ENCODE results near the gene VPS33A.
A peak's percentile ranks its signal among the peaks of the same experiment; 100 is the strongest.
"Not testable (repeated sequence)": the region's sequence is repeated elsewhere in the genome, so short reads cannot be mapped to it uniquely, and the experiment has no call there.

Gene VPS33A

DNA sequence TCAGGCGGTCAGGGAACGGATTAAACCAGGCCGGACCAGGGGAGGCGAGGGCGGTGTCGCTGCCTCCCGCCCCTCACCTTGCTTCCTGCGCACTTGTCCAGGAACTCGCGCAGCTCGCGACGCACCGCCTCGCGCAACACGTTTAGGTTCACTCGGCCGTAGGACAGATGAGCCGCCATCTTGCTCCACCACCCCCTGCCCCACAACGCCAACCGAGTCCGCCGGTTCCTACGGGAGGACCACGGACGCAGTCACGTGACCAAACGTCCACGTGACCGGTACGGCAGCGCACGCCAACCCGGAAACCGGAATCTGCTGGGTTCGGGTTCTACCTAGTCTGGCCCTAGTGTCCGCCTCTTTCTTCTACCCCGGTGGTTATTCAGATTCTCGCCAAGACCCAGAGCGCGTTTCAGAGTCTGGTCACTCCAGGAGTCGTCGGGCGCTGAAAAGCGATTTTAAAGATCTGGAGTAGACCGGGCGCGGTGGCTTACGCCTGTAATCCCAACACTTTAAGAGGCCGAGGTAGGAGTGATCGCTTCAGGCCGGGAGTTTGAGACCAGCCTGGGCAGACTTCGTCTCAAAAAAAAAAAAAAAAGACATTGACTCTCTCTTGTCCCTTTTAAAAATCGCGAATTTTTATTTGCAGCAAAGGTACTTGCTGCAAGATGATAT lies at the start of gene VPS33A:
Gene VPS33A, minus strand, starts transcription at position 265 of the 672 bp plus-strand sequence. Its CDS starts 86 bp downstream, at position 179.
- peak; percentile 83 to 85 for DNase-seq (ENCODE audit: low read depth in 2 of 2, low spot score in 1 of 2)

DNA sequence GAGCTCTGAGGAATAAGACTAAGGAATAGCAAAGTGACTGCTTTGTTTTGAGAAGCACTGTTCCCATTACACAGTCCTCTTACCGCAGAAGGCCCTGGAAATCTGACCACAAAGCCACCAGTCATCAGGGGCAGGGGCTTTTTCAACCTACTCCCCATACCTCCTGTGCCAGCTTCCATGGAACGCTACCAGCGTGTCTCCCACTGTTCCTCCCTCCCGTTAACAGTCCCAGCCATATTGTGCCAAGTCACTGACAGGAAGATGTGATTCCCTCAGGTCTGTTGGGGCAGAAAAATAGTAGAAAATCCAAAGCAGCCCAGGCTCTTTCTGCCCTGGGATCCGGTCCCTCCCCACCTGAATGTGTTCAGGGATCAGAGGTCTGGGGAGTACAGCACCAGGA lies 46.6 kb upstream of the VPS33A start:
- no peak for DNase-seq (ENCODE audit: low read depth in 2 of 2, low spot score in 1 of 2)

DNA sequence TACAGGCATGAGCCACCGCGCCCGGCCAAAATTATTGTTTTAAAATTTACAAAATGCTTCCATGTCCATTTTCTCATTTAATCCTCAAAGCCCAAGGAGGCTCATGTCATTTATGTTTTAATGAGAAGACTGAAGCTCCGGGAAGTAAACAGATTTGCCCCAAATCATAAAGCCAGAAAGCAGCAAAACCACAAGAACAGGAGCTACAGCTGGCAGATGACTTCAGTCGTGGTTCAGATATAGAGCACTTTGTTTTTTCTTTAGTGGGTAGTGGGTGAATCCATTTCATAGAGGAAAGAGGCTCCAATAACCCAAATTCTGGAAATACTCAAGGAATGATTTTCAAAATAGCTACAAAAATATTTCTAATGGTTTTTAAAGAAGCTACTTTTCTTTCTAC lies 45.4 kb upstream of the VPS33A start:
- no peak for DNase-seq (ENCODE audit: low read depth in 2 of 2, low spot score in 1 of 2)

DNA sequence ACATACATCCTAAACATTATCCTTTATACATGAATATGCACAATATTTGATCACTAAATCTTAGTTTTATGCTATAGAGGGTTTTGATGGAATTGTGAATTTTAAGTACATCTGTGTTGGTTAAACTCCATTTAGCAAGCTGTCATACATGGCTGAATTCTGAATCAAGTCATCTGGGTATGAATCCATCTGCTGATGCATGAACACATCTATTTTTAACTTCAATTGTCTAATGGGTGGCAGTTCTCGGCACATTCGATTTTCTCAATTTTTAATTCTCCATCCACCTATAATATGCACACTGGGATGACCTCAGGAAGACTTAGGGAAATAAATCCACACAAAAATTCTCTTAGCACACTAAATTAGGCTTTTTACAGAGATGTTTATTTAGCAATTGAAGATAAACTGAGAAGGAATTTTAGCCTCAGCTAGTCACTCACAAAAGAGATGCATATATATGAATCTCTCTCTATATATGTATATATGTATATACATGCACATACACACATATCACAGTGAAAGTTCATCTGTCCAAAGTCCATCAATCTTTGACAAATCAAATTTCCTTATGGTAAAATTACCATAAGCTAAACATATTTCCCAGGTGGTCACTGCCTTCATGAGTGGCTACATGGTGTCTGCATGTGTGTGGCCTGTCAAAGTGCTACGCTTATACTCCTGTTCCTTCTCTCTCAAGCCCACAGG lies 44.5 kb upstream of the VPS33A start:
- DNase-seq (ENCODE audit: low read depth in 2 of 2, low spot score in 1 of 2) = no peak

DNA sequence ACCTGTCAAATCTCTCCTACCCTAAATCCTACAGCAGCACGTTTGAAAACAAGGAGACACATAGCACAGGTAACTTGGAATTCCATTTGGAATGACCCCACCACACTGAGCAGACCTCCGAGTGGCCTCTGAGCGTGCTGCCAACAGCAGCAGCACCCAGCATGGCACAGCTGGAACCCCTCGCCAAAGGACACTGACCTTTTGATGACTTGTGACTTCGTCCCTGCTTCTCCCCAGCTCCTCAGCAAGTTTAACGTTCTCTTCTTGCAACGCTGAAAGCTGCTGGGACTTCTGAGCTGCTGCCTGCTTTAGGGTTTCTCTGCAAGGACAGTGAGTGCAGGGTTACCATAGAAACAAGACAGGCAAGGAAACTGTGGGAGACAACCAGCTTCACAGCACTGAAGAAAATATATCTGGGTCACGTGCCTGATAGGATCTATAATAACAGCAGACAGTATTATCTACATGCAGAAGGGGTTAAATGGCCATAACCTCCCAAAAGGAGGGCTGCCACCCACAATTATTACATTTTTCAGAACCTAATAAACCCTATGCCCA lies 43.3 kb upstream of the VPS33A start:
- no peak for DNase-seq (ENCODE audit: low read depth in 2 of 2, low spot score in 1 of 2)

DNA sequence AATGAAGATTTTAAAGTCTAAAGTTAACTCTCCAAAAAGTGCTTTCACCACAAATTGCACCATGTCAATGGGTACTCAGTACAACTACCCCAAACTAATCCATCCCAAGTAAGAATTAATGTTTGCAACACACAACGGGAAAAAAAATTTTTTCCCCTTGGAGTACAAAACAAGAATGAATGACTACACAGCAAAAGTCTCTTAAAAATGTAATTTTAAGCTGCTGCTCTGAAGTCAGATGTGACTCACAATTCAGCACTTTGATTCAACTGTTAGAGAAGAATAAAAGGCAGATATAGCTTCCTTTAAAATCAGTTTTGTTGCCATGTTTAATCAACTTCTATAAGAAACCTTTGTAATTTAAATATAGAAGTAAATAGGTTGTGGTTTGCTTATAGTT lies 42.5 kb upstream of the VPS33A start:
- no peak for DNase-seq (ENCODE audit: low read depth in 2 of 2, low spot score in 1 of 2)

DNA sequence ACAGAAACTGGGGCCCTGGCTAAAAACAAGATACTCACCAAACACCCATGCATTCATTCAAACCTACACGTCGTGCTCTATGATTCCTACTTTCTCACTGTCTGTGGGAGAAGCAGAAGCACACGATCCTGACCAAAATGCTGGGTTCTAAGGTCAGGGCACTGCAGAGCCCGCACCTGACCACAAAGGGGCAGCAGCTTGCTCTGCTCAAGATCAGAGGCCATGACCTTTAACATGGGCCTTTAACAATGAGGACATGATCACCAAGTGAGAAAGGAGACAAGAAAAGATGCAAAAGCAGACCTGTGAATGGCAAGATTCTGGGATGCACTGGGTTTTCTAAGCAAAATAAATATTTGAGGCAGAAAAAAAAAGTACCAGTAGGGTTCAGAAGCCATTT lies 40.1 kb upstream of the VPS33A start:
- no peak for DNase-seq (ENCODE audit: low read depth in 2 of 2, low spot score in 1 of 2)

DNA sequence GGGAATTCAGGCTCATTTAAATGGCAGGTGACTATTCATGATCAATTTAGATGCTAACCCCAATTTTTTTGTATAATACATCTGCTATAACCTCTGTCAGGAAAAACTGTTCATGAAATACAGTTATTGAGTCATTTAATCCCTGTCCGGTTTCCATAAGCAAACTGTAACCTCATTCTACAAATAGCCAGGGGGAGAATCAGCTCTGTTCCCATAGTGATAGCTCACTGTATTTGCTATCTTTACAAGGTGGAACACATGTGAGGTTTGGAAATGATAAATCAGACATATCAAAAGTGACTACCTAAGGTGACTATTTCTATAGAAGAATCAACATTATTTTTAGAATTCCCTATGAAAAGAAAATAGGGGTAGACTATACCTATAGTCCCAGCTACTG lies 38.6 kb upstream of the VPS33A start:
- DNase-seq (ENCODE audit: low read depth in 2 of 2, low spot score in 1 of 2) = no peak

DNA sequence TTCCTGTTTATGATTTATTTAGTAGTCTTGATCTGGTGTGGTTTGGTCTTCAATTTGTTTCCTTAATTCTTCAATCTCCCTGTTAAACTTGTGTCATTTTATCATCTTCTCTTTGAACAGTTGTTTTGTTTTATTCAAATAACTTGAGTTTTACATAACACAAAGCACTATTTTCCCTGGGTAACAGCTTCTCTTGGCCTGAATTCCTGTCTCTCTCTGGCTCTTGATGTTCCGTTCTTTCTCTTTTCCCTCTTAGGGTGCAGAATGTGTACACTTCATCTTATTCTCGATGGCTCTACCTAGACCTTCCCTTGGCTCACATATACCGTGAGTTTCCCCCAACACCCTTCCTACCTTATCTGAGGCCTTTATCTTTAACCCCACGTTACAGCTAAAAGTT lies 36.8 kb upstream of the VPS33A start:
- no peak for DNase-seq (ENCODE audit: low read depth in 2 of 2, low spot score in 1 of 2)

DNA sequence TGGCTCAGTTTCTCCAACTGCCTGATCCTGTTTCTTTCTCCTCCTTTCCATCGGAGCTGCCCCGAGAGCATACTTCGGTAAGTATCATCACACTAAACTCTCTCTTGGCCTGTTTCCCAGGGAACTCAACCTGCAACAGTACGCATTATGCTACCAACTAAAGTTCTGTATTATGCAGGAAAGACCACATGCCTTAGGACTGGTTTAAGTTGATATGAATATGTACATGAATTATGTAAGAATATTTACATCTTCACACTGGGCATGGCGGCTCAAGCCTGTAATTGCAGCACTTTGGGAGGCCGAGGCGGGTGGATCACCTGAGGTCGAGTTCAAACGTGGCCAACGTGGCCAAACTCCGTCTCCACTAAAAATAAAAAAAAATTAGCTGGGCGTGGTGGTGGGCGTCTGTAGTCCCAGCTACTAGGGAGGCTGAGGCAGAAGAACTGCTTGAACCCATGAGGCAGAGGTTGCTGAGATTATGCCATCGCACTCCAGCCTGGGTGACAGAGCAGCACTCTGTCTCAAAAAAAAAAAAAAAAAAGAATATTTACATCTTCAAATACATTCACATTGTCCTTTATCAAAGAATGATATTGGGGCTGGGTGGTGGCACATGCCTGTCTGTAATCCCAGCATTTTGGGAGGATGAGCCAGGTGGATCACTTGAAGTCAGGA lies 31.9 kb upstream of the VPS33A start:
- no peak for DNase-seq (ENCODE audit: low read depth in 2 of 2, low spot score in 1 of 2)

DNA sequence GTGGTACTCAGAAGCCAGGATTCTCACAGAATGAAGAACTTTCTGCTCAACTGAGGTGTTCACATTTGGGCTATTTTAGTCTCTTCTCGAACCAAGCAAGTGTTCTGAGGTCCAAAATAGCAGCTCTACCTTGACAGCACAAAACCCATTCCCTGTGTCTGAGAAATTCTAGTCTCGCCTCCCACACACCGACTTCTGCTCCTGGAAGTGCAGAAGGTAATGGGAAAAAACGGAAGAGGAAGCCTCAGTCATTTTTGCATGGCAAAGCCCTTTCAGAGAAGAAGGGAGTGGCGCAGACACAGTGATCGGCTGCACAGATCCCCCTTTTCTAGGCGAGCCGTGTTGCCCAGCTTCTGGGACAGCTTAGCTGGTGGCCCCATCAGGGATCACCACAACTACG lies 31.2 kb upstream of the VPS33A start:
- DNase-seq (ENCODE audit: low read depth in 2 of 2, low spot score in 1 of 2) = no peak

DNA sequence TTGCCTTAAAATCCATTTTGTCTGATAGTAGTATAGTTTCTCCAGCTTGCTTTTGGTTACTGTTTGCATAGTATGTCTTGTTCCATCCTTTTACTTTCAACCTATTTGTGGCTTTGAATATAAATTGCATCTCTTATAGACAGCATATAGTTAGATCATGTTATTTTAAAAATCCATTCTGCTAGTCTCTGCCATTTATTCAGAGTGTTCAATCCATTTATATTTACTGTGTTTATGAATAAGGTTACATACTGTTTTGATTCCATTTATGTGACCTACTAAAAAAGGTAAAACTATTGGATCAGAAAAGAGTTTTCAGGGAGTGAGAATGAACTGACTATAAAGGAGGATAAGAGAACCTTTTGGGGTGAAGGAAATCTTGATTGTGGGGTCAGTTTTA lies 29.6 kb upstream of the VPS33A start:
- DNase-seq (ENCODE audit: low read depth in 2 of 2, low spot score in 1 of 2) = no peak

DNA sequence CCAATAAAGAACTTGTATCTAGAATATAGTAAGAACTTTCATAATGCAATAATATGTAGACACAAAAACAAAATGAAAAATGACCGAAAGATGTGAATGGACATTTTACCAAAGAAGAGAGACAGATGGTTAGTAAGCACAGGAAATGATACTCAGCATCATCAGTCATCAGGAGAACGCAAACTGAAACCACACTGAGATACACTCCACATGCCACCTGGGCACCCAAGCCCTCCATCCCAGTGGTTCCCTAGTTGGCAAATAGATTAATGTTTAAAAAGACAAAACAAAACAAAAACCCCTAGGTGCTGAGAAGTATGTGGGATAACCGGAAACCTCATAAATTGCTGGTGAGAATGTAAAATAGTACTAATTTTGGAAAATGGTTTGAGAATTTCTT lies 26.8 kb upstream of the VPS33A start:
- no peak for DNase-seq (ENCODE audit: low read depth in 2 of 2, low spot score in 1 of 2)

DNA sequence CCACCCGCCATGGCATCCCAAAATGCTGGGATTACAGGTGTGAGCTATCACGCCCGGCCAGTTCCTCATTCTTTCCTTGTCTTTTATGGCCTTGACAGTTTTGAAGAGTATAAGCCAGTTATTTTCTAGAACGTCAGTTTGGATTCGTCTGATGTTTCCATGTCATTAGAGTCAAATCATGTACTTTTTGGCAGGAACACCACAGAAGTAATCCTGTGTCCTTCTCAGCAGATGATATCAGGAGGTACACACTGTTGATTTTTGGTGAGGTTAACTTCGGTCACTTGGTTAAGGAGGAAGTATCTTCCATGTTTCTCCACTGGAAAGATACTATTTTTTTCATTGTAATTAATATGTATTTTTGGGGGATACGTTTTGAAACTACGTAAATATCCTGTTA lies 25.1 kb upstream of the VPS33A start:
- no peak for DNase-seq (ENCODE audit: low read depth in 2 of 2, low spot score in 1 of 2)

DNA sequence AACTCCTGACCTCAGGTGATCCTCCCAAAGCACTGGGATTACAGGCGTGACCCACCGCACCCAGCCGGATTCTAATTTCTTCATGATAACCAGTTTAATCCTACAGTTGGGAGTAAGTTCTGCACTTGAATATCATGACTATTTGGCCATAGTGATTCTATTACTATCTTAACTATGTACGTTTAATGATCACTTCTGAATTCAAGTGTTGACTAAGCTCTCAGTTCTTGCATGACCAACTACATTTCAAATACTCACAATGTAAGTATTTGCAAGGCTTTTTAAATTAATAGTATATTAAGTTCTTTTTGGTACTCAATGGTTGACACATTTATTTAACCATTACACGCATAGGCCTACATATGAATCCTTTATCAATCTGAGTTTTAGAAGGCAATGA lies 17.4 kb upstream of the VPS33A start:
- DNase-seq (ENCODE audit: low read depth in 2 of 2, low spot score in 1 of 2) = no peak

DNA sequence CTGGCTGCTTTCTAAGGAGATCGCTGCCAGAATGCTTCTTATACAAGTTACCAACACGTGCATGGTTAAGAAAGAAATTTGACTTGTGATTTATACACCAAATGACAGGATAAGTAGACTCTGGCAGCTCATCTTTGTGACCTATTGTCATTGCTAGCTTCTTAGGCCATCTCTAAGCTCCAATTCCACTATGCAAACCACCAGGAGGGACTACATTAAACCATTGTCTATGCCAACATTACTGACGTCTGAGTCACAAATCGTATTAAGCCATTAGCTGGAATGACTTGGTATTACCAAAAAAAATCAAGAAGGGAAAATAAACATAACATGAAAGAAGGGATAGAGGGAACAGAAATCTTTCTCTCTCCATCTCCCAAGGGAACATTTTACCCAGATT lies 15.8 kb upstream of the VPS33A start:
- DNase-seq (ENCODE audit: low read depth in 2 of 2, low spot score in 1 of 2) = no peak

DNA sequence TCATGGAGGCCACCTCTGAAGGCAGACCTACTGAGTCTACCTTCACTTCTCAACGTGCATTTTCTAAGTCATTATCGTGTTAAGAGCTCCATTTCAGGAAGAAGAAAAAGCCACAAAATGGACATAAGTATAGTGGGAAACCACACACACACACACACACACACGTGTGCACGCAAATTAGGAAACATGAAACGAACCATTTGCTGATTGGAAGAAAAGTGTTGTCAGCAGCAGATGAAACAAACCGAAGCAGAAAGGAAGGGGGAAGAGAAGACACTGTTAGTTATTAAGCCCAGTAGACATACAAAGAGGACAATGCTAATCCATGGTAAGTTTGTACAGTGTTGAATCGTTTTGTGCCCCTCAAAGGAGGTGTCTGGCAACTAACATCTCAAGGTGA lies 9.9 kb upstream of the VPS33A start:
- no peak for DNase-seq (ENCODE audit: low read depth in 2 of 2, low spot score in 1 of 2)

DNA sequence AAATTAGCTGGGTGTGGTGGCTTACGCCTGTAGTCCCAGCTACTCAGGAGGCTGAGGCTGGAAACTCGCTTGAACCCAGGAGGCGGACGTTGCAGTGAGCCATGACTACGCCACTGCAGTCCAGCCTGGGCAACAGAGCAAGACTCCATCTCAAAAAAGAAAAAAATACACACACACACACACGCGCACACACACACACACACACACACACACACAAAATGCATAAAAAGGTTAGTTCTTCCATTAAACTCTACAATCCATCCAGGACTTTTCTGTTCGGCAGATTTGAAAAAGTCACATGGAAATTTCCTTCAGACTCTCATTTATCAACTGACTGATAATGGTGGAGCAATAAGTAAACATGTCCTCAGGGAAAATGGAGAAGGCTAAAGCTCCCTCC lies 9.2 kb upstream of the VPS33A start:
- no peak for DNase-seq (ENCODE audit: low read depth in 2 of 2, low spot score in 1 of 2)

DNA sequence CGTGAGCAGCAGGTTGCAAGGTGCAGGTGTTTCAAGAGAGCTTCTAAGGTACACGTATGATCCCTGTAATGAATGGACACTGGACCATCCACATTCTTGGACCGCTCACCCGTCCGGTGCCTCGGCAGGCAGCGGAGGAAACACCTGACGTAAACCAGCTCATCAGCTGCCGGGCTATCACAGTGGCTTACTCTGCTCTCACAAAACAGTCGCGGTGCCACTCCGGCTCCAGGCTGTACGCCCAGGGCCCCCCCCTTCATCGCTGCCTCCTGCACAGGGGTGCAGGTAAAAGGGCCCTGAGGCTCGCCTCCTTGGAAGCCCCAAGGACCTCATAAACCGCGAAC lies 436 bp downstream of the VPS33A start:
- peak in 1 of 2 donors; percentile 13 for DNase-seq (ENCODE audit: low read depth in 2 of 2, low spot score in 1 of 2)

DNA sequence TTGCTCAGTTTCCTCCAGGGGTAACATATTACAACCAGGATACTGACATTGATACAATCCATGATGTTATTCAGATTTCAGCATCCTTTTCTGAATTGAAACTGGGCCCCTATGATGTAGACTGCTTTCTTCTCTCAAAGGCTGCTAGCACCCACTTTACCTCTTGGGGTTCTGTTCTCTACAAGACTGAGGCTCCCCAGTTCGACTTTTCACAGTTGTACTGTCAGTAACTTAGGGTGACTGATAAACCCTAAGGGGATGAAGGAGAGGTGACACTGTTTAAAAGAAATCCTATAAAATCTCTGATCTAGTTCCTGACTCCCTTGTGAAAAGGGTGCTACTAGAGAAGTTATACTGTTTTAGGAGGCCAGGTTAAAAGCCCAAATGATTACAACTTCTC lies 818 bp downstream of the VPS33A start:
- DNase-seq (ENCODE audit: low read depth in 2 of 2, low spot score in 1 of 2) = no peak

DNA sequence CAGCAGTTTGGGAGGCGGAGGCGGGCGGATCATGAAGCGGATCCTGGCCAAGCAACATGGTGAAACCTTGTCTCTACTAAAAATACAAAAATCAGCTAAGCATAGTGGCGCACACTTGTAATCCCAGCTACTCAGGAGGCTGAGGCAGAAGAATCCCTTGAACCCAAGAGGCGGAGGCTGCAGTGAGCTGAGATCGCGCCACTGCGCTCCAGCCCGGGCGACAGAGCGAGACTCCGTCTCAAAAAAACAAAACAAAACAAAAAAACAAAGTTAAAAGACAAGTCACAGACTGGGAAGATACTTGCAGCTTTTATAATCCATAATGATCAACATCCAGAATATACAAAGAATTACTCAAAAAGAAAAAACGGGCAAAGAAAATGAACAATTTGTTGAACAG lies 5.6 kb downstream of the VPS33A start:
- not testable (repeated sequence) for DNase-seq (ENCODE audit: low read depth in 2 of 2, low spot score in 1 of 2)

DNA sequence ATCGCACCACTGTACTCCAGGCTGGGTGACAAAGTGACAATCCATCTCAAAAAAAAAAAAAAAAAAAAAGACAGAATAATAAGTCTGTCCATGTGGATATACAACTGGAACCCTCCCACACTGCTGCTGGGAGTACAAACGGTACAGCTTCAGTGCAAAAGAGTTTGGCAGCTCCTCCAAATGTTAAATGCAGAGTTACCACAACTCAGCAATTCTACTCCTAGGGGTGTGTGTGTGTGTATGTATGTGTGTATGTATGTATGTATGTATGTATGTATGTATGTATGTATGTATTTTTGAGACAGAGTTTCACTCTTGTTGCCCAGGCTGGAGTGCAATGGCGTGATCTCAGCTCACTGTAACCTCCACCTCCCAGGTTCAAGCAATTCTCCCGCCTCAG lies 7.4 kb downstream of the VPS33A start:
- DNase-seq (ENCODE audit: low read depth in 2 of 2, low spot score in 1 of 2) = not testable (repeated sequence)
